WTC11 (cell line): ENCODE results near the gene GALNT18. TPM values are rescaled to one million over a fixed set of nuclear protein-coding genes. Genes with fewer than 3 reads are reported as not detected.

Experiments
- ATAC-seq: fragments of 200-7000 bp; cut with Tn5 transposase; 2 replicates; pipeline ENCODE4 v1.10.0; 2021; ENCODE audit warnings: mild to moderate bottlenecking, moderate library complexity
- CTCF ChIA-PET: fragments of 300-600 bp; sonication (Branson Sonifier 250); formaldehyde crosslinking; loops from one replicate; lab custom pipeline; 2021; ENCODE audit warnings: antibody characterized with exemption; lab: Charles Lee
- POLR2A ChIA-PET: fragments of 350-600 bp; sonication (Branson Sonifier 250); formaldehyde crosslinking; loops from one replicate; lab custom pipeline; 2021; ENCODE audit warnings: antibody characterized with exemption; lab: Charles Lee
- DNase-seq: peaks from one replicate; pipeline ENCODE4 v3.0.0; 2021; ENCODE audit warnings: low spot score
- H3K27ac Mint-ChIP-seq: 2 replicates; pipeline ENCODE4 v1.8.0; 2021; ENCODE audit warnings: mixed read lengths
- H3K27me3 Mint-ChIP-seq: 2 replicates; pipeline ENCODE4 v1.8.0; 2021; ENCODE audit warnings: low read depth, mild to moderate bottlenecking, moderate library complexity, mixed read lengths
- H3K36me3 Mint-ChIP-seq: 2 replicates; pipeline ENCODE4 v1.8.0; 2021; ENCODE audit warnings: mixed read lengths
- H3K4me1 Mint-ChIP-seq: 2 replicates; pipeline ENCODE4 v1.8.0; 2022; ENCODE audit warnings: mixed read lengths
- H3K4me3 Mint-ChIP-seq: 2 replicates; pipeline ENCODE4 v1.8.0; 2021; ENCODE audit warnings: mild to moderate bottlenecking, moderate library complexity, mixed read lengths
- H3K9me3 Mint-ChIP-seq: 2 replicates; pipeline ENCODE4 v1.8.0; 2021; ENCODE audit warnings: mixed read lengths
- AR ChIP-seq: fragments of 250-450 bp; sonication (Bioruptor Pico); IDR thresholded peaks from 2 replicates; pipeline ENCODE4 v1.9.0; 2021; ENCODE audit warnings: mild to moderate bottlenecking
- ARID4B ChIP-seq: sonication (generic); formaldehyde crosslinking; IDR thresholded peaks from 2 replicates; pipeline ENCODE4 v1.8.0; 2023; ENCODE audit warnings: missing genetic modification reagents, mild to moderate bottlenecking, borderline replicate concordance
- CREB1 ChIP-seq: sonication (generic); formaldehyde crosslinking; IDR thresholded peaks from 2 replicates; pipeline ENCODE4 v1.8.0; 2023; ENCODE audit warnings: mild to moderate bottlenecking, missing genetic modification reagents
- CREM ChIP-seq: sonication (generic); formaldehyde crosslinking; IDR thresholded peaks from 2 replicates; pipeline ENCODE4 v1.8.1; 2022; ENCODE audit warnings: mild to moderate bottlenecking, missing genetic modification reagents, moderate library complexity
- ELF4 ChIP-seq: sonication (generic); formaldehyde crosslinking; IDR thresholded peaks from 2 replicates; pipeline ENCODE4 v1.8.1; 2022; ENCODE audit warnings: low read depth, mild to moderate bottlenecking, moderate library complexity, missing genetic modification reagents
- EMX1 ChIP-seq: fragments of 250-450 bp; sonication (Bioruptor Pico); IDR thresholded peaks from 2 replicates; pipeline ENCODE4 v1.8.0; 2021; ENCODE audit warnings: mild to moderate bottlenecking
- ESRRA ChIP-seq: sonication (generic); formaldehyde crosslinking; IDR thresholded peaks from 2 replicates; pipeline ENCODE4 v1.8.1; 2022; ENCODE audit warnings: mild to moderate bottlenecking, missing genetic modification reagents, borderline replicate concordance
- ETV6 ChIP-seq: sonication (generic); formaldehyde crosslinking; IDR thresholded peaks from 2 replicates; pipeline ENCODE4 v1.8.1; 2022; ENCODE audit warnings: mild to moderate bottlenecking, missing genetic modification reagents
- GABPB1 ChIP-seq: sonication (generic); formaldehyde crosslinking; IDR thresholded peaks from 2 replicates; pipeline ENCODE4 v1.8.1; 2023; ENCODE audit warnings: mild to moderate bottlenecking, missing genetic modification reagents
- MLX ChIP-seq: sonication (generic); formaldehyde crosslinking; IDR thresholded peaks from 2 replicates; pipeline ENCODE4 v1.8.1; 2023; ENCODE audit warnings: mild to moderate bottlenecking, missing genetic modification reagents, moderate library complexity
- PREB ChIP-seq: sonication (generic); formaldehyde crosslinking; IDR thresholded peaks from 2 replicates; pipeline ENCODE4 v1.8.1; 2022; ENCODE audit warnings: mild to moderate bottlenecking, missing genetic modification reagents, moderate library complexity, borderline replicate concordance
- SOX15 ChIP-seq: fragments of 250-450 bp; sonication (Bioruptor Pico); IDR thresholded peaks from 2 replicates; pipeline ENCODE4 v1.9.0; 2021; ENCODE audit warnings: mild to moderate bottlenecking
- ZNF219 ChIP-seq: sonication (generic); formaldehyde crosslinking; IDR thresholded peaks from 2 replicates; pipeline ENCODE4 v1.8.0; 2023; ENCODE audit warnings: missing genetic modification reagents, mild to moderate bottlenecking, borderline replicate concordance
- ZNF425 ChIP-seq: fragments of 250-450 bp; sonication (Bioruptor Pico); conservative IDR thresholded peaks from 2 replicates; pipeline ENCODE4 v1.9.0; 2021; ENCODE audit warnings: mild to moderate bottlenecking
- ZSCAN18 ChIP-seq: fragments of 250-450 bp; sonication (Bioruptor Pico); IDR thresholded peaks from 2 replicates; pipeline ENCODE4 v2.1.2; 2022; ENCODE audit warnings: mild to moderate bottlenecking, moderate library complexity
- total RNA-seq: library from RNA; stranded (reverse); gene quantifications from 3 replicates; pipeline ENCODE4 v1.2.3, GENCODE V29; 2021

Gene GALNT18
- total RNA-seq, 1 experiment from 2014 or later, result 5.0 TPM

- POLR2A ChIA-PET, result no interaction called here
Observed at GRCh38 chr11:11505692-11506091, 116.1 kb downstream of the GALNT18 start.

GRCh38 chr11:11505190-11505589, 116.6 kb downstream of the GALNT18 start:
- no peaks in the 10 kb centered on the region for H3K36me3 Mint-ChIP-seq
- CTCF ChIA-PET, result no interaction called here
- no peaks in the 10 kb centered on the region for H3K27me3 Mint-ChIP-seq
- H3K4me3 Mint-ChIP-seq, result no peak overlapping the region
- peaks cover 38% of the 10 kb centered on the region for H3K4me1 Mint-ChIP-seq
- ATAC-seq (no peak), DNase-seq (no peak)
- no peaks in the 10 kb centered on the region for H3K9me3 Mint-ChIP-seq
- POLR2A ChIA-PET, result no interaction called here
- no peak overlapping the region for H3K27ac Mint-ChIP-seq
- TF ChIP-seq CREB1 (CRISPR knock-in tag) (no peak), AR (CRISPR knock-in tag) (no peak), SOX15 (no peak), ELF4 (CRISPR knock-in tag) (no peak), ETV6 (CRISPR knock-in tag) (no peak), ZSCAN18 (CRISPR knock-in tag) (no peak), EMX1 (CRISPR knock-in tag) (no peak), MLX (no peak), GABPB1 (CRISPR knock-in tag) (no peak), ZNF219 (no peak), ESRRA (no peak)

More at GRCh38 chr11:11505692-11506091, 116.1 kb downstream of the GALNT18 start:
- DNase-seq (no peak), ATAC-seq (no peak)
- no peaks in the 10 kb centered on the region for H3K36me3 Mint-ChIP-seq
- CTCF ChIA-PET, result no interaction called here
- H3K4me3 Mint-ChIP-seq, result no peak overlapping the region
- TF ChIP-seq PREB (no peak), ARID4B (no peak), ZNF425 (CRISPR knock-in tag) (no peak), CREM (CRISPR knock-in tag) (no peak)
- no peaks in the 10 kb centered on the region for H3K9me3 Mint-ChIP-seq
- H3K4me1 Mint-ChIP-seq, result peaks cover 35% of the 10 kb centered on the region
- H3K27me3 Mint-ChIP-seq, result no peaks in the 10 kb centered on the region
- H3K27ac Mint-ChIP-seq, result no peak overlapping the region
